ENCODE results near the gene OTUD5.

DNA sequence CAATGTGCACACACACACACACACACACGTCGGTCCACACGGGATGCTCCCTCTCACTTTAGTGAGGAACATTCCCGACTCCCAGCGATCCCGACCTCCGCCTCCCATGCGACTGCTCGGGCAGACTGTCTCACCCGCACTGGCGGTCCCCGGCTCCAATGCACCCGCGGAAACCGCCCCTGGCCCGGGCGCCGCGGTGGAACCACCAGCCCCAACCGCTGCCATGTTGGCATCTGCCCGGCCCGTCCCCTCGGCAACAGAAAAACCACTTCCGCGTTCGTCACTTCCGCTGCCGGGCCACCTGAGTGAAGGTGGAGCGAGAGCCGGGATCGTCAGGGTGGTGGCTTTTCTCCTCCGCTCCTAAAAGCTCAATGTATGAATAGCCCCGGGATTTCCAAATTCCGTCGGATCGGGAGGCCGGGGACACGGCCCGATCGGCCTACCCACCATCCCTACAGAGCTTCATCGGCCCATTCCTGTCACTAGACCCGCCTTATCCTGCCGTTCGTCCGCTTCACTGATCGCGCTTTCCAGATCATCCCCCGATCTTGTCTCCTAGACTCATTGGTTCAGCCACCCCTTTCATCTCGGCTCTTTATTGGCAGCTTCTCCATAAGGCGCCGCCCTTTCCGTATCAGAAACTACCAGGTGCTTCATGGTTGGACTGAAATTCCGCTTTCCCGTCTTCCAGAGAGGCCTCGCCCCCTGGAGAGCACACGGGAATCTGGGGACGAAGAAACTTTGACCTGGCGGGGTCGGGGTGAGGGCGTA is 45.8 kb downstream of the OTUD5 start, which contains the start of gene SLC35A2:
- peak in 1 of 2 donors; percentile 58 for TF ChIP-seq POLR2A (IDR thresholded peaks at IDR 0.05)
- TF ChIP-seq, protein P1, sequence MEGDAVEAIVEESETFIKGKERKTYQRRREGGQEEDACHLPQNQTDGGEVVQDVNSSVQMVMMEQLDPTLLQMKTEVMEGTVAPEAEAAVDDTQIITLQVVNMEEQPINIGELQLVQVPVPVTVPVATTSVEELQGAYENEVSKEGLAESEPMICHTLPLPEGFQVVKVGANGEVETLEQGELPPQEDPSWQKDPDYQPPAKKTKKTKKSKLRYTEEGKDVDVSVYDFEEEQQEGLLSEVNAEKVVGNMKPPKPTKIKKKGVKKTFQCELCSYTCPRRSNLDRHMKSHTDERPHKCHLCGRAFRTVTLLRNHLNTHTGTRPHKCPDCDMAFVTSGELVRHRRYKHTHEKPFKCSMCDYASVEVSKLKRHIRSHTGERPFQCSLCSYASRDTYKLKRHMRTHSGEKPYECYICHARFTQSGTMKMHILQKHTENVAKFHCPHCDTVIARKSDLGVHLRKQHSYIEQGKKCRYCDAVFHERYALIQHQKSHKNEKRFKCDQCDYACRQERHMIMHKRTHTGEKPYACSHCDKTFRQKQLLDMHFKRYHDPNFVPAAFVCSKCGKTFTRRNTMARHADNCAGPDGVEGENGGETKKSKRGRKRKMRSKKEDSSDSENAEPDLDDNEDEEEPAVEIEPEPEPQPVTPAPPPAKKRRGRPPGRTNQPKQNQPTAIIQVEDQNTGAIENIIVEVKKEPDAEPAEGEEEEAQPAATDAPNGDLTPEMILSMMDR (IDR thresholded peaks at IDR 0.05): no peak

All from heart left ventricle (tissue), 13 donors.